Breast epithelium (tissue), 4 donors: ENCODE data around the gene IKBKE. TPM values are rescaled to one million over a fixed set of nuclear protein-coding genes. Genes with fewer than 3 reads are reported as not detected.
A peak's percentile ranks its signal among the peaks of the same experiment; 100 is the strongest.

Experiments used
- DNase-seq, 2 donors: peaks; one replicate each; pipeline ENCODE4 v3.0.0-alpha.2; 2019; ENCODE audit warnings: low spot score in 2 of 2
- H3K27ac ChIP-seq, 2 donors: fragments of 200-600 bp; sonication (generic) in 1 of 2; one replicate each; pipeline ENCODE4 v1.5.1; 2016 to 2019; ENCODE audit warnings: mild to moderate bottlenecking in 1 of 2
- H3K27me3 ChIP-seq, 2 donors: fragments of 200-600 bp; sonication (generic) in 1 of 2; one replicate each; pipeline versions ENCODE4 v1.5.1 to v1.6.0; 2017 to 2019; ENCODE audit warnings: control low read depth in 1 of 2, mild to moderate bottlenecking in 1 of 2
- H3K36me3 ChIP-seq: fragments of 200-600 bp; one replicate; pipeline ENCODE4 v1.5.1; 2019
- H3K4me1 ChIP-seq, 2 donors: fragments of 200-600 bp; sonication (generic); one replicate each; pipeline ENCODE4 v1.5.1; 2016 to 2019; ENCODE audit warnings: control low read depth in 1 of 2
- H3K4me3 ChIP-seq, 3 donors: fragments of 200-600 bp; sonication (generic); 1 replicate in 2 of 3; 2 replicates in 1 of 3; pipeline ENCODE4 v1.5.1; 2016 to 2019; ENCODE audit warnings: mild to moderate bottlenecking in 3 of 3, moderate library complexity in 2 of 3
- H3K9me3 ChIP-seq, 2 donors: fragments of 200-600 bp; sonication (generic) in 1 of 2; one replicate each; pipeline ENCODE4 v1.5.1; 2016 to 2019; ENCODE audit warnings: control low read depth in 1 of 2
- CTCF ChIP-seq, 3 donors: fragments of 450-650 bp; IDR thresholded peaks; one replicate each; pipeline ENCODE4 v1.5.1; 2016 to 2017; ENCODE audit warnings: antibody characterized with exemption in 3 of 3, mild to moderate bottlenecking in 3 of 3, moderate library complexity in 3 of 3
- POLR2A ChIP-seq: fragments of 450-650 bp; IDR thresholded peaks from one replicate; pipeline ENCODE4 v1.6.1; 2016; ENCODE audit warnings: antibody characterized with exemption, mild to moderate bottlenecking, moderate library complexity
- POLR2AphosphoS5 ChIP-seq, 3 donors: sonication (generic); formaldehyde crosslinking; IDR thresholded peaks; one replicate each; pipeline ENCODE4 v1.6.1; 2017; ENCODE audit warnings: antibody characterized with exemption in 3 of 3
- intact Hi-C: fragments of 100-400 bp; cut with DNase I; formaldehyde crosslinking; loops from one replicate; pipeline ENCODE4 v1.15.1; 2023; ENCODE audit warnings: low total_unique reads
- total RNA-seq, 3 donors: library from RNA; depleted of rRNA; stranded (reverse); fragments of >200 nt; gene quantifications; one replicate each; pipeline ENCODE4 v1.1.0, GENCODE V29; 2016

IKBKE gene
- total RNA-seq, 3 donors from 2014 or later: 4.4 to 4.9 (median 4.8) TPM

- Histone ChIP-seq H3K27ac (peak overlapping the region in 1 of 2 donors; percentile 57), H3K36me3 (no peaks in the 10 kb centered on the region)
Measured at GRCh38 chr1:206457408-206458120, 12.7 kb upstream of the IKBKE start.

GRCh38 chr1:206459703-206460102 is 10.6 kb upstream of the IKBKE start:
- H3K27ac ChIP-seq: no peak overlapping the region
- no peak for TF ChIP-seq CTCF (IDR thresholded peaks at IDR 0.05)
- no peak for TF ChIP-seq POLR2AphosphoS5 (IDR thresholded peaks at IDR 0.05)
- no peak for TF ChIP-seq POLR2A
- no peaks in the 10 kb centered on the region for H3K27me3 ChIP-seq
- no peaks in the 10 kb centered on the region for H3K36me3 ChIP-seq
- no peak overlapping the region for H3K4me3 ChIP-seq
- no peaks in the 10 kb centered on the region for H3K9me3 ChIP-seq
- no peaks in the 10 kb centered on the region for H3K4me1 ChIP-seq
- intact Hi-C loops: no loop called here
- no peak for DNase-seq

More at GRCh38 chr1:206457408-206458120, 12.7 kb upstream of the IKBKE start:
- no peak for DNase-seq
- no peaks in the 10 kb centered on the region for H3K4me1 ChIP-seq
- TF ChIP-seq POLR2A (no peak), CTCF (IDR thresholded peaks at IDR 0.05) (no peak), POLR2AphosphoS5 (IDR thresholded peaks at IDR 0.05) (no peak)
- no peaks in the 10 kb centered on the region for H3K27me3 ChIP-seq
- intact Hi-C loops: no loop called here
- no peak overlapping the region for H3K4me3 ChIP-seq
- no peaks in the 10 kb centered on the region for H3K9me3 ChIP-seq

- Histone ChIP-seq H3K36me3 (no peaks in the 10 kb centered on the region), H3K9me3 (no peaks in the 10 kb centered on the region), H3K4me3 (no peak overlapping the region), H3K4me1 (no peaks in the 10 kb centered on the region), H3K27me3 (no peaks in the 10 kb centered on the region), H3K27ac (peak overlapping the region in 1 of 2 donors; percentile 77)
- DNase-seq: no peak
- intact Hi-C loops: no loop called here
- TF ChIP-seq POLR2AphosphoS5 (IDR thresholded peaks at IDR 0.05) (no peak), POLR2A (no peak), CTCF (IDR thresholded peaks at IDR 0.05) (no peak)
Measured at GRCh38 chr1:206460836-206461426, 9.3 kb upstream of the IKBKE start.

- Histone ChIP-seq H3K4me1 (no peaks in the 10 kb centered on the region), H3K27ac (peak overlapping the region in 1 of 2 donors; percentile 77), H3K4me3 (no peak overlapping the region), H3K36me3 (no peaks in the 10 kb centered on the region), H3K9me3 (no peaks in the 10 kb centered on the region), H3K27me3 (no peaks in the 10 kb centered on the region)
- intact Hi-C loops: no loop called here
- DNase-seq: no peak
- TF ChIP-seq CTCF (IDR thresholded peaks at IDR 0.05) (peak; percentile 47 to 84 (median 82)), POLR2AphosphoS5 (IDR thresholded peaks at IDR 0.05) (no peak)
Measured at GRCh38 chr1:206461602-206462455, 8.4 kb upstream of the IKBKE start.
